HepG2 (cell line): ENCODE data around the gene OSBPL2. TPM values are rescaled to one million over a fixed set of nuclear protein-coding genes. Genes with fewer than 3 reads are reported as not detected.
A peak's percentile ranks its signal among the peaks of the same experiment; 100 is the strongest.

ENCODE experiments used
- IRF2 ChIP-seq: IDR thresholded peaks from 2 replicates; pipeline ENCODE4 v1.6.1; 2018; ENCODE audit warnings: missing genetic modification reagents, missing compliant biosample characterization
- MEIS1 ChIP-seq: sonication (generic); formaldehyde crosslinking; IDR thresholded peaks from 2 replicates; pipeline ENCODE4 v1.9.0; 2021; ENCODE audit warnings: mild to moderate bottlenecking, missing genetic modification reagents, moderate library complexity, borderline replicate concordance
- NPAS2 ChIP-seq: sonication (generic); formaldehyde crosslinking; IDR thresholded peaks from 2 replicates; pipeline ENCODE4 v1.8.0; 2022; ENCODE audit warnings: mild to moderate bottlenecking, missing genetic modification reagents, borderline replicate concordance
- PLRG1 ChIP-seq: fragments of 450-650 bp; conservative IDR thresholded peaks from 2 replicates; pipeline ENCODE4 v1.6.1; 2016
- REST ChIP-seq, 2 experiments: IDR thresholded peaks; 2 replicates each; pipeline ENCODE4 v1.6.1; 2011 to 2012; ENCODE audit warnings: low read length in 2 of 2, borderline replicate concordance in 1 of 2, low read depth in 1 of 2, mild to moderate bottlenecking in 1 of 2, moderate library complexity in 1 of 2
- SALL1 ChIP-seq: sonication (generic); formaldehyde crosslinking; IDR thresholded peaks from 2 replicates; pipeline ENCODE4 v1.8.0; 2022; ENCODE audit warnings: mild to moderate bottlenecking, missing genetic modification reagents
- TRIM24 ChIP-seq: sonication (generic); formaldehyde crosslinking; IDR thresholded peaks from 2 replicates; pipeline ENCODE4 v1.8.0; 2022; ENCODE audit warnings: mild to moderate bottlenecking, missing genetic modification reagents
- ZBTB20 ChIP-seq: sonication (generic); formaldehyde crosslinking; IDR thresholded peaks from 2 replicates; pipeline ENCODE4 v1.8.1; 2023; ENCODE audit warnings: missing genetic modification reagents, low read depth, mild to moderate bottlenecking, borderline replicate concordance
- ZFY ChIP-seq: sonication (generic); formaldehyde crosslinking; IDR thresholded peaks from 2 replicates; pipeline ENCODE4 v1.4.0; 2020; ENCODE audit warnings: missing genetic modification reagents
- ZNF224 ChIP-seq: sonication (generic); formaldehyde crosslinking; IDR thresholded peaks from 2 replicates; pipeline ENCODE4 v1.5.0; 2020; ENCODE audit warnings: mild to moderate bottlenecking, missing genetic modification reagents
- ZNF235 ChIP-seq: sonication (generic); formaldehyde crosslinking; IDR thresholded peaks from 2 replicates; pipeline ENCODE4 v1.8.1; 2023; ENCODE audit warnings: mild to moderate bottlenecking, missing genetic modification reagents, borderline replicate concordance
- ZNF331 ChIP-seq: sonication (generic); formaldehyde crosslinking; IDR thresholded peaks from 2 replicates; pipeline ENCODE4 v1.4.0; 2020; ENCODE audit warnings: missing genetic modification reagents
- ZNF687 ChIP-seq: sonication (generic); formaldehyde crosslinking; IDR thresholded peaks from 2 replicates; pipeline ENCODE4 v1.5.1; 2020; ENCODE audit warnings: mild to moderate bottlenecking, missing genetic modification reagents, moderate library complexity
- polyA plus RNA-seq, 8 experiments: library from polyadenylated mRNA; depleted of rRNA in 3 of 8; stranded (reverse) in 7 of 8; unstranded in 1 of 8; fragments of >200 nt; fragmentation: Illumina TruSeq in 4 of 8; extraction: Trizol in 4 of 8; gene quantifications; 2 replicates each; pipeline versions ENCODE4 v1.2.1 to v1.2.3, GENCODE V29; 2011 to 2016; ENCODE audit warnings: low read depth in 4 of 8, missing spikeins in 1 of 8, mixed read lengths in 1 of 8; ENCODE audit not compliant: insufficient read depth in 1 of 8
- total RNA-seq, 5 experiments: library from RNA; depleted of rRNA; stranded (reverse); fragments of >200 nt; fragmentation: Illumina TruSeq; extraction: Trizol; gene quantifications; 2 replicates each; pipeline ENCODE4 v1.2.3, GENCODE V29; 2016; ENCODE audit warnings: low read depth in 1 of 5
- TF ChIP-seq, protein P1 (sequence below): IDR thresholded peaks from 2 replicates; pipeline ENCODE4 v1.6.1; 2016; ENCODE audit warnings: low read depth, borderline replicate concordance
- TF ChIP-seq, protein P2 (sequence below): sonication (generic); formaldehyde crosslinking; IDR thresholded peaks from 2 replicates; pipeline ENCODE4; 2020; ENCODE audit warnings: missing genetic modification reagents, mild to moderate bottlenecking, borderline replicate concordance
- TF ChIP-seq, protein P3 (sequence below): sonication (generic); formaldehyde crosslinking; IDR thresholded peaks from 2 replicates; pipeline ENCODE4 v1.8.1; 2023; ENCODE audit warnings: mild to moderate bottlenecking, missing genetic modification reagents, borderline replicate concordance

Gene OSBPL2
- total and polyA plus RNA-seq, 2 of the 13 experiments (the other 11 are each of a cell fraction or from before 2014, with no cell fraction given) = 18.5 to 37.4 TPM

GRCh38 chr20:62208795-62209755 lies 29.2 kb upstream of the OSBPL2 start (continued):
- peak; percentile 67 for TF ChIP-seq SALL1 (CRISPR knock-in tag)
- 0 out of 2 replicates have a peak, but pooled peaks have one; percentile 19 for TF ChIP-seq MEIS1 (CRISPR knock-in tag)
- TF ChIP-seq, protein P1, sequence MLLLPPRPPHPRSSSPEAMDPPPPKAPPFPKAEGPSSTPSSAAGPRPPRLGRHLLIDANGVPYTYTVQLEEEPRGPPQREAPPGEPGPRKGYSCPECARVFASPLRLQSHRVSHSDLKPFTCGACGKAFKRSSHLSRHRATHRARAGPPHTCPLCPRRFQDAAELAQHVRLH (CRISPR knock-in tag) = 0 out of 2 replicates have a peak, but pooled peaks have one; percentile 49
- TF ChIP-seq, protein P2, sequence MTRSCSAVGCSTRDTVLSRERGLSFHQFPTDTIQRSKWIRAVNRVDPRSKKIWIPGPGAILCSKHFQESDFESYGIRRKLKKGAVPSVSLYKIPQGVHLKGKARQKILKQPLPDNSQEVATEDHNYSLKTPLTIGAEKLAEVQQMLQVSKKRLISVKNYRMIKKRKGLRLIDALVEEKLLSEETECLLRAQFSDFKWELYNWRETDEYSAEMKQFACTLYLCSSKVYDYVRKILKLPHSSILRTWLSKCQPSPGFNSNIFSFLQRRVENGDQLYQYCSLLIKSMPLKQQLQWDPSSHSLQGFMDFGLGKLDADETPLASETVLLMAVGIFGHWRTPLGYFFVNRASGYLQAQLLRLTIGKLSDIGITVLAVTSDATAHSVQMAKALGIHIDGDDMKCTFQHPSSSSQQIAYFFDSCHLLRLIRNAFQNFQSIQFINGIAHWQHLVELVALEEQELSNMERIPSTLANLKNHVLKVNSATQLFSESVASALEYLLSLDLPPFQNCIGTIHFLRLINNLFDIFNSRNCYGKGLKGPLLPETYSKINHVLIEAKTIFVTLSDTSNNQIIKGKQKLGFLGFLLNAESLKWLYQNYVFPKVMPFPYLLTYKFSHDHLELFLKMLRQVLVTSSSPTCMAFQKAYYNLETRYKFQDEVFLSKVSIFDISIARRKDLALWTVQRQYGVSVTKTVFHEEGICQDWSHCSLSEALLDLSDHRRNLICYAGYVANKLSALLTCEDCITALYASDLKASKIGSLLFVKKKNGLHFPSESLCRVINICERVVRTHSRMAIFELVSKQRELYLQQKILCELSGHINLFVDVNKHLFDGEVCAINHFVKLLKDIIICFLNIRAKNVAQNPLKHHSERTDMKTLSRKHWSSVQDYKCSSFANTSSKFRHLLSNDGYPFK (CRISPR knock-in tag) = 0 out of 2 replicates have a peak, but pooled peaks have one; percentile 18
- no peak for TF ChIP-seq NPAS2 (CRISPR knock-in tag)
- TF ChIP-seq ZNF687 (CRISPR knock-in tag) = peak; percentile 56
- TF ChIP-seq ZNF331 = 0 out of 2 replicates have a peak, but pooled peaks have one; percentile 37
- TF ChIP-seq PLRG1 = no peak
- peak; percentile 23; the same call in 1 of the 2 replicates for TF ChIP-seq ZBTB20 (CRISPR knock-in tag)
- 0 out of 2 replicates have a peak, but pooled peaks have one; percentile 16 for TF ChIP-seq TRIM24 (CRISPR knock-in tag)
- TF ChIP-seq IRF2 (CRISPR knock-in tag) = peak; percentile 47; the same call in 1 of the 2 replicates
- peak; percentile 58; the same call in 1 of the 2 replicates for TF ChIP-seq ZNF224
- TF ChIP-seq REST (IDR thresholded peaks at IDR 0.05; ENCODE audit: borderline replicate concordance in 1 of 2, low read depth in 1 of 2, low read length in 2 of 2) = no peak
- TF ChIP-seq, protein P3, sequence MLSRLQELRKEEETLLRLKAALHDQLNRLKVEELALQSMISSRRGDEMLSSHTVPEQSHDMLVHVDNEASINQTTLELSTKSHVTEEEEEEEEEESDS = no peak
- TF ChIP-seq ZFY (CRISPR knock-in tag) = peak; percentile 29; the same call in 1 of the 2 replicates
- 0 out of 2 replicates have a peak, but pooled peaks have one; percentile 45 for TF ChIP-seq ZNF235 (CRISPR knock-in tag)
